ENCODE data around the gene TIAM1.
A peak's percentile ranks its signal among the peaks of the same experiment; 100 is the strongest.

TIAM1 gene

DNA sequence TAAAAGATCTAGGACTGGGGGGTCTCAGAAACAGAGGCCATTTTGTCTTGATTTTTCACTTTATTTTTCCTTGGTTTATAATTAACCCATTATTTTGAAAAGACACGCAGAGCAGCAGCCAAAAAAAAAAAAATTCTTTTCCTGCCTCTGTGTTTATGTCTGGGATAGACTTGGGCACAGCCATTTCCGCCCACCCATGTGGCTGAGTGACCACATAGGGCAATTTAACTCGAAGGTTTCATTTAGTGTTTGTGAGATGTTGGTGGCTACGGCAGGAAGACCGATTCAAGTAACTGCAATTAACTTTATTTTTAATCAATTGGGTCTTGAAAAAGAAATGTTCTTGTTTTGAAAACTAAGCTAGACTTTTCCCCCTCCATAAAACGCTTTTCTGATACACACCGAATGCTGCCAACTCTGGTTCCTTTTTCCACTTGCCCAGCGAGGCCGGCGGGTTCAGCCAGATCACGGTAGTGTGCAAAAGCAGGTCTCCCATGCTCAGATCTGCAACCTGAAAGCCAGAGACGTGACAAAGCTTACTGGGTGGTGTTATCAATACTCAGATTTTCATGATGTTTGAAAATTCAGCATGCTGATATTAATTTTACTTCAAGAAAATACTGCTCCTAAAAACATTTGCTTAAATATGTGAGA lies 208.4 kb downstream of the TIAM1 start:
- DNase-seq (ENCODE audit: low spot score) = no peak

- no peak for DNase-seq (ENCODE audit: low spot score)
These were observed 210.7 kb downstream of the TIAM1 start for GRCh38 chr21:31133243-31133830.

DNA sequence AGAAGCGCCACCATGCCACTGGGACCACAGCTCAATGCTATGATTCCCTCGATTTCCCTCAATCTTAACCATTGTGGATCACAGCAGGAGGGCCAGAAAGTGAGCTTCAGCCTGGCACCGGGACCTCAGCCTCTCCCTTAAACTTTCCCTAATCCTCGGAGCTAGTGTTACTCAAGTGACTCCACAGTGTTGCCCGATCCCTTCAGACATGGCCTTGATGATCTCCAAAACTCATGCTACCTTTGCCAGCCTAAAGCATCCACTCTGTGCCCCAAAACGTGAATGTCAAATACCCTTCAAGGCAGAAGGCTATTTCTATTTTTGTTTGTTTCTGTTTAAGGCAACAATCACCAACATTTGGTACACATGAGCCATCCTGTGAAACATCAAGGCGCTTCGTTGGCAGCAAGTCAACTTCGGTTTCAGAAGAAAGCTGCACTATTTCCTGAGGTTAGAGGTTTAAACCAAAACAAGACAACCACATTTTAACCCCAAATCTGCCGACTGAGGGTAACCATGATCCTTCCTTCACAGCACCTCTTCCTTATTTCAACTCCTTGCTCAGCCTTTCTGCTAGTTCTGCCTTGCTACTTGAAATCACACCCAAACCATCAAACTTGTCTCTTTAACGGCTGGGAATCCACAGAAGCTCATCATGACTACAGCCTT lies 211.4 kb downstream of the TIAM1 start:
- DNase-seq (ENCODE audit: low spot score) = no peak

DNA sequence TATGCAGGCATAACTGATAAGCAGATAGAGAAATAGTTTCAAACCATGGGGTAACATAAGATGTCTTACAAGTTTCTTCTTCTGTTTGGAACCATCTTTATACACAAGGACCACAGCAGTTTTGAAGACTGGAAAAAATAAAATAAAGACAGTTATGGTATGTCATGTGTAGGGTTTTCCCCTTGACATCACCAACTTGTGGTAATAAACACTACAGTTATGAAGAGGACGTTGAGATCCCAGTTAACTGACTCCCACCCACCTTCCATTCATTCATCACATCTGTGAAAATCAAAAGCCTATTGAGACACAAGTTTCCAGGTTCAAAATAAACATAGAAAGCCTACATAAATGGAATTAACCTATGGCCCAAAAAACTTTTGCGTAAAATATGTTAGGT lies 213.2 kb downstream of the TIAM1 start:
- DNase-seq (ENCODE audit: low spot score) = no peak

- DNase-seq (ENCODE audit: low spot score) = no peak
These were observed 215.8 kb downstream of the TIAM1 start for GRCh38 chr21:31128234-31128633.

DNA sequence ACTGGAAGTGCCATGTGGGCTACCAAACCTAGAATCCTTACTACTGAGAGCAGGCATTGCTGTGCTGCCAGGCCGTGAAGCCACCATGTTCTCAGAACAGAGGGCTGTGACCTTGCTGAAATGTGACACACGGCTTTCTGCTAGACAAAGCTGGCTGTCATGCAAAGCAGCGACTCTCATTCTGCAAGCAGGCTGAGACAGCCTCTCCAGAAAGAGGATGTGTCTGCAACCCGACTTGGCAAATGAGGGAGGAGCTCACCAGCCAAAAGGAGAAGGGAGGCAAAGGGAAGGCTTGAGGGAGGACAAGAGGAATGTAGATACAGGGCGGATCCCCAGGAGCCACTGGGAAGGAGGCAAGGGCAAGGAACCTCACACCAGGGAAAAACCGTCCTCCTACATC lies 220.1 kb downstream of the TIAM1 start:
- no peak for DNase-seq (ENCODE audit: low spot score)

GRCh38 chr21:31119199-31119598 lies 224.9 kb downstream of the TIAM1 start:
- no peak for DNase-seq (ENCODE audit: low spot score)

DNA sequence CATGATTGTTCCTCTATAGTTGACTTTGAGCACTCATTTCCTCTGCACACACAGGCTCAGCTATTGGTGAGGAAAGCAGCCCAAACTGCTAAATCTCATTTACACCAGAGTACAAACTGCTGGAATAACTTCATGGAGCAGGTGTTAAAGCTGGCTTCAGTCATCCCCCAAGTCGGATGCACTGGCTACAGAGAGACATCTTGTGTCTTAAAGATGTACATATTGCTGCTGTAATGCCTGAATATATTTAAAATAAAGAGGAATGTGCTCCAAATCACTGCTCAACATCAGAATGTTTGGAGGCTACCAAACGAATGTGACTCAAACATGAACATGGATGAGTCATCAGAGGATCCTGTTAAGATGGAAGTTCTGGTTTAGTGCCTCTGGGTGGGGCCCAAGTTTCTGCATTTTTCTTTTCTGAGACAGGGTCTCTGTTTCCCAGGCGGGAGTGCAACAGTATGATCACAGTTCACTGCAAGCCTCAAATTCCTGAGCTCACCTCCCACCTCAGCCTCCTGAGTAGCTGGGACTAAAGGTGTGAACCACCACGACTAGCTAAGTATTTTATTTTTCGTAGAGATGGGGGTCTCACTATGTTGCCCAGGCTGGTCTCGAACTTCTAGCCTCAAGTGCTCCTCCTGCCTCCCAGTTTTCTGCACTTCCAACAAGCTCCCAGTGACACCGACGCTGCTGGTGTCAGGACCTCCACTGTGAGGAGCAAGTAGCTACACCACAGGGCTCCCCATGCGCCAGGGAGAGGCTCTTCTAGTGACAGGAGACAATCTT lies 226.7 kb downstream of the TIAM1 start:
- no peak for DNase-seq (ENCODE audit: low spot score)

GRCh38 chr21:31115249-31115648 lies 228.8 kb downstream of the TIAM1 start:
- no peak for DNase-seq (ENCODE audit: low spot score)

GRCh38 chr21:31111093-31111492 lies 233.0 kb downstream of the TIAM1 start:
- DNase-seq (ENCODE audit: low spot score) = no peak

DNA sequence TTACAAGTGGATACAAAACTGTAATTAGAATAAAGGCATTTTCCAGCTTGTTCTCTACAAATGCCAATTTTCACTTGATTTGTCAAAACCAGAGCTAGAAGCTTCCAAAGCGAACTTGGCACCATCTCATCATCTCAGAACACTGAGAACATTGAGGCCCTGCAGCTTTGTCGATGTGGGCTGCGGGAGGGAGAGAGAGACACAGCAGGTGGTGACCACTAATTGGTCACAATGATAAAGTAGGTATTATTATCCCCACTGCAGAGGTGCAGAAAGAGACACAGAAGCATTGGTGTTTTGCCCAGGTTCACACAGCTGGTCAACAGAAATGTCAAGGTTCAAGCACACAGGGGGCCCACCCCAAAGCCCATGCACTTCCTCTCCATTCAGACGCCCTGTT lies 233.6 kb downstream of the TIAM1 start:
- DNase-seq (ENCODE audit: low spot score) = no peak

DNA sequence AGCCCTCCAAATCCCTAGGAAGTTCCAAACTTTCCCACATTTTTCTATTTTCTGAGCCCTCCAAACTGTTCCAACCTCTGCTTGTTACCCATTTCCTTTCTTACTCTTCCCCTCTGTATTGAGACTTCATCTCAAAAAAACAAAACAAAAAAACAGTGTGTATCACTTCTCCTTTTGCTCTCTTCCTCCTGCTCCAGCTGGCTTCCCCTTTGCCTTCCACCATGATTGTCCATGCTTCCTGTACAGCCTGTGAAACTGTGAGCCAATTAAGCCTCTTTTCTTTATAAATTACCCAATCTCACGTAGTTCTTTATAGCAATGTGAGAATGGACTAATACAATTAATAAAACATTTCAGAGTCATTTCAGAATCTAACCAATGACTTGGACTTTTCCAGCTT lies 236.2 kb downstream of the TIAM1 start:
- DNase-seq (ENCODE audit: low spot score) = no peak

- no peak for DNase-seq (ENCODE audit: low spot score)
These were observed 236.8 kb downstream of the TIAM1 start for GRCh38 chr21:31107176-31107785.

GRCh38 chr21:31103571-31104265 lies 240.3 kb downstream of the TIAM1 start:
- no peak for DNase-seq (ENCODE audit: low spot score)

GRCh38 chr21:31103163-31103562 lies 240.9 kb downstream of the TIAM1 start:
- no peak for DNase-seq (ENCODE audit: low spot score)

- no peak for DNase-seq (ENCODE audit: low spot score)
These were observed 244.9 kb downstream of the TIAM1 start for GRCh38 chr21:31099122-31099521.

GRCh38 chr21:31098576-31099005 lies 245.5 kb downstream of the TIAM1 start:
- DNase-seq (ENCODE audit: low spot score) = peak; percentile 44

DNA sequence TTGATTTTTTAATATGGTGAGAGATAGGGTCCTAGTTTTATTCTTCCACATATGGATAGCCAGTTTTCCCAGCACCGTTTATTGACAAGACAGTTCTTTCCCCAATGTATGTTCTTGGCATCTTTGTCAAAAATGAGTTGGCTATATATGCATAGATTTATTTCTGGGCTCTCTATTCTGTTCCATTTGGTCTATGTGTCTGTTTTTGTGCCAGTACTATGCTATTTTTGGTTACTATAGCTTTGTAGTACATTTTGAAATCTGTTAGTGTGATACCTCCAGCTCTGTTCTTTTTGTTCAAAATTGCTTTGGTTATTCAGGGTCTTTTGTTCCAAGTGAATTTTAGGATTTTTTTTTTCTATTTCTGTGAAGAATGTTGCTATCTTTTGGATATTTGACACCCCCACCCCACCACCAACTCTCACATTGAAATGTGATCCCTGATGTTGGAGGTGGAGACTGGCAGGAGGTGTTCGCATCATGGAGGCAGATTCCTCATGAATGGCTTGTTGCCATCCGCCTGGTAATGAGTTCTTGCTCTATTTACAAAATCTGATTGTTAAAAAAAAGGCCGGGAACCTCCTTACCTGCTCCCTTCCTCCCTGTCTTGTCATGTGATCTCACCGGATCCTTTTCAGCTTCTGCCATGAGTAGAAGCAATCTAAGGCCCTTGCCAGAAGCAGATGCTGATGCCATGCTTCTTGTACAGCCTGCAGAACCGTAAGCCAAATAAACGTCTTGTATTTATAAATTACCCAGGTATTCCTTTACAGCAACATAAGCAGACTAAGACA lies 251.0 kb downstream of the TIAM1 start:
- DNase-seq (ENCODE audit: low spot score) = no peak

DNA sequence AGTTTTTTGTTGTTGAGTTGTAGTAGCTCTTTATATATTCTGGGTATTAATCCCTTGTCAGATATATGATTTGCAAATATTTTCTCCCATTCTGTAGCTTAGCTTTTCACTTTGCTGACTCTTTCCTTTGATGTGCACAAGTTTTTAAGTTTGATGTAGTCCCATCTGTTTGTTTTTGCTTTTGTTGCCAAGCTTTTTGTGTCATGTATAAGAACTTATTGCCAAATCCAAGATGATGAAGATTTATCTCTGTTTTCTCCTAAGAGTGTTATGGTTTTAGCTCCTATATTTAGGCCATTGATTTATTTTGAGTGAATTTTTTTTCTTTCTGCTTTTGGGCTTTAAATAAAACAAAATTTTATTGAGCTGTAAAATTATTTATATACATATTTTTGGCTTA lies 253.7 kb downstream of the TIAM1 start:
- no peak for DNase-seq (ENCODE audit: low spot score)

GRCh38 chr21:31088474-31088751 lies 255.6 kb downstream of the TIAM1 start:
- DNase-seq (ENCODE audit: low spot score) = no peak
